ENCODE data around the gene INPP5A.

GRCh38 chr10:132711613-132712121 lies 174.1 kb downstream of the INPP5A start:
- TF ChIP-seq, protein P1, sequence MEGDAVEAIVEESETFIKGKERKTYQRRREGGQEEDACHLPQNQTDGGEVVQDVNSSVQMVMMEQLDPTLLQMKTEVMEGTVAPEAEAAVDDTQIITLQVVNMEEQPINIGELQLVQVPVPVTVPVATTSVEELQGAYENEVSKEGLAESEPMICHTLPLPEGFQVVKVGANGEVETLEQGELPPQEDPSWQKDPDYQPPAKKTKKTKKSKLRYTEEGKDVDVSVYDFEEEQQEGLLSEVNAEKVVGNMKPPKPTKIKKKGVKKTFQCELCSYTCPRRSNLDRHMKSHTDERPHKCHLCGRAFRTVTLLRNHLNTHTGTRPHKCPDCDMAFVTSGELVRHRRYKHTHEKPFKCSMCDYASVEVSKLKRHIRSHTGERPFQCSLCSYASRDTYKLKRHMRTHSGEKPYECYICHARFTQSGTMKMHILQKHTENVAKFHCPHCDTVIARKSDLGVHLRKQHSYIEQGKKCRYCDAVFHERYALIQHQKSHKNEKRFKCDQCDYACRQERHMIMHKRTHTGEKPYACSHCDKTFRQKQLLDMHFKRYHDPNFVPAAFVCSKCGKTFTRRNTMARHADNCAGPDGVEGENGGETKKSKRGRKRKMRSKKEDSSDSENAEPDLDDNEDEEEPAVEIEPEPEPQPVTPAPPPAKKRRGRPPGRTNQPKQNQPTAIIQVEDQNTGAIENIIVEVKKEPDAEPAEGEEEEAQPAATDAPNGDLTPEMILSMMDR (IDR thresholded peaks at IDR 0.05) = no peak
- no peak for TF ChIP-seq POLR2AphosphoS5 (IDR thresholded peaks at IDR 0.05)

Measured in sigmoid colon (tissue), 4 donors.